Neuronal stem cell (in vitro differentiated cells): ENCODE data around the gene TLL1.

ENCODE experiments used
- DNase-seq: peaks from one replicate; pipeline ENCODE4 v3.0.0-alpha.2; 2013; ENCODE audit warnings: low spot score
- H2AFZ ChIP-seq: one replicate; pipeline ENCODE4 v1.6.1; 2013; ENCODE audit warnings: mild to moderate bottlenecking, low read length, inconsistent platforms
- H2AK5ac ChIP-seq: 2 replicates; pipeline ENCODE4 v1.6.1; 2013; ENCODE audit warnings: low read depth, mild to moderate bottlenecking, inconsistent platforms, low read length, moderate library complexity, mixed read lengths
- H2BK120ac ChIP-seq: 2 replicates; pipeline ENCODE4 v1.6.1; 2013; ENCODE audit warnings: low read depth, mild to moderate bottlenecking, inconsistent platforms, low read length, moderate library complexity, mixed read lengths
- H2BK12ac ChIP-seq: one replicate; pipeline ENCODE4 v1.6.1; 2013; ENCODE audit warnings: low read length, inconsistent platforms
- H2BK15ac ChIP-seq: 2 replicates; pipeline ENCODE4 v1.6.1; 2013; ENCODE audit warnings: mild to moderate bottlenecking, low read length, inconsistent platforms, mixed read lengths
- H2BK5ac ChIP-seq: one replicate; pipeline ENCODE4 v1.6.1; 2013; ENCODE audit warnings: inconsistent platforms, mild to moderate bottlenecking, low read length, moderate library complexity
- H3K14ac ChIP-seq: one replicate; pipeline ENCODE4 v1.6.1; 2013; ENCODE audit warnings: low read length, inconsistent platforms
- H3K18ac ChIP-seq: 2 replicates; pipeline ENCODE4 v1.6.1; 2013; ENCODE audit warnings: low read length, inconsistent platforms
- H3K23ac ChIP-seq: 2 replicates; pipeline ENCODE4 v1.6.1; 2013; ENCODE audit warnings: low read depth, mild to moderate bottlenecking, mixed read lengths, low read length, inconsistent platforms; ENCODE audit not compliant: poor library complexity
- H3K27ac ChIP-seq: replicated peaks from 3 replicates; pipeline ENCODE4 v1.5.1; 2013; ENCODE audit warnings: low read length, inconsistent platforms
- H3K27me3 ChIP-seq, 3 experiments: 2 replicates each; pipeline ENCODE4 v1.6.1; 2013; ENCODE audit warnings: low read length in 3 of 3, mild to moderate bottlenecking in 2 of 3, inconsistent platforms in 1 of 3, low read depth in 1 of 3, mixed read lengths in 1 of 3, moderate library complexity in 1 of 3; ENCODE audit not compliant: control insufficient read depth in 3 of 3, insufficient read depth in 3 of 3
- H3K36me3 ChIP-seq, 2 donors: replicated peaks in 1 of 2; 2 replicates each; pipeline ENCODE4 v1.6.1; 2013; ENCODE audit warnings: low read length in 2 of 2; ENCODE audit not compliant: control insufficient read depth in 2 of 2, insufficient read depth in 2 of 2
- H3K4ac ChIP-seq: 2 replicates; pipeline ENCODE4 v1.6.1; 2013; ENCODE audit warnings: inconsistent platforms, mild to moderate bottlenecking, low read length, moderate library complexity
- H3K4me1 ChIP-seq, 2 donors: 1 replicate in 1 of 2; 2 replicates in 1 of 2; pipeline ENCODE4 v1.6.1; 2013; ENCODE audit warnings: low read length in 2 of 2, low read depth in 1 of 2; ENCODE audit not compliant: control insufficient read depth in 2 of 2, insufficient read depth in 1 of 2
- H3K4me2 ChIP-seq: one replicate; pipeline ENCODE4 v1.6.1; 2013; ENCODE audit warnings: mild to moderate bottlenecking, low read length, inconsistent platforms; ENCODE audit not compliant: insufficient read depth, poor library complexity, severe bottlenecking
- H3K4me3 ChIP-seq, 2 donors: 2 replicates each; pipeline ENCODE4 v1.5.1; 2013; ENCODE audit warnings: low read length in 2 of 2, mild to moderate bottlenecking in 2 of 2, inconsistent platforms in 1 of 2, moderate library complexity in 1 of 2
- H3K79me1 ChIP-seq: one replicate; pipeline ENCODE4 v1.6.1; 2013; ENCODE audit warnings: low read depth, mild to moderate bottlenecking, inconsistent platforms, low read length, moderate library complexity
- H3K9ac ChIP-seq: one replicate; pipeline ENCODE4 v1.6.1; 2013; ENCODE audit warnings: mild to moderate bottlenecking, low read depth, low read length, inconsistent platforms; ENCODE audit not compliant: poor library complexity
- H3K9me3 ChIP-seq, 2 donors: replicated peaks in 1 of 2; 2 replicates each; pipeline versions ENCODE3 to v1.6.1; 2013; ENCODE audit warnings: low read length in 2 of 2, mild to moderate bottlenecking in 2 of 2, inconsistent platforms in 1 of 2, low read depth in 1 of 2, mixed read lengths in 1 of 2, moderate library complexity in 1 of 2; ENCODE audit not compliant: control insufficient read depth in 2 of 2, insufficient read depth in 1 of 2
- H4K8ac ChIP-seq: one replicate; pipeline ENCODE4 v1.6.1; 2013; ENCODE audit warnings: low read depth, mild to moderate bottlenecking, inconsistent platforms, low read length, moderate library complexity
- H4K91ac ChIP-seq: one replicate; pipeline ENCODE4 v1.6.1; 2013; ENCODE audit warnings: low read length, low read depth, mild to moderate bottlenecking, inconsistent platforms; ENCODE audit not compliant: poor library complexity
- WGBS, 2 donors: extraction: QIAGEN DNeasy Blood & Tissue Kit; methylation state at CpG; one replicate each; pipeline ENCODE4 v1.1.7; 2013; ENCODE audit warnings: missing lambda C conversion rate in 2 of 2, mixed read lengths in 1 of 2; ENCODE audit not compliant: insufficient read length in 2 of 2, insufficient replicate concordance in 1 of 2; ENCODE audit errors: extremely low coverage in 2 of 2; 5-methylcytosine and 5-hydroxymethylcytosine counted together

Gene TLL1

DNA sequence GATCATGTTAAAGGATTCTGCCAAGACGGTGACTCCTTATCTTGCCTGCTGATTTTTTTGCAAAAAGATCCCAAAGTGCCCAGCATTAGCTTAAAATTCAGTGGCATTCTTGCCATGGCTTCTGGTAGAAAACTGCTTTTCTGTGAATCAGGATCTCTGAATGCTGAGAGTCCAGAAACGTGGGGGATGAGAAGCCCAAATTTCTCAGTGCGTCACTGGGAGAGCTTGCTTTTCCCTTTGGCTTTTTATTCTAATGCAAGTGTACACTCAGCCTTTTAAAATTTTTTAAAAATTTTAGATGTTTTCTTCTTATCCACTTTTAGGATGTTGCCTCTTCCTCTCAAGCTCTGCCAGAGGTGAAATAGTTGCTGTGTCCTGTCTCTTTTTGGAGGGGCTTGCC is 98.4 kb downstream of the TLL1 start:
- no peak overlapping the region for H2BK120ac ChIP-seq
- no peak overlapping the region for H3K4me3 ChIP-seq
- H2BK12ac ChIP-seq, result no peak overlapping the region
- no peaks in the 10 kb centered on the region for H3K9me3 ChIP-seq
- H3K79me1 ChIP-seq, result no peaks in the 10 kb centered on the region
- no peaks in the 10 kb centered on the region for H3K27me3 ChIP-seq
- H2AK5ac ChIP-seq, result no peak overlapping the region
- H3K4ac ChIP-seq, result no peak overlapping the region
- no peak overlapping the region for H3K18ac ChIP-seq
- H3K4me2 ChIP-seq, result no peak overlapping the region
- H2BK15ac ChIP-seq, result no peak overlapping the region
- no peaks in the 10 kb centered on the region for H3K4me1 ChIP-seq
- H3K14ac ChIP-seq, result no peak overlapping the region
- H2BK5ac ChIP-seq, result no peak overlapping the region
- no CpG with 5 or more reads among the region's 3 CpGs for WGBS, 2 donors
- H2AFZ ChIP-seq, result no peak overlapping the region
- H3K23ac ChIP-seq, result no peak overlapping the region
- H4K8ac ChIP-seq, result no peak overlapping the region
- H3K36me3 ChIP-seq, result no peaks in the 10 kb centered on the region
- no peak for DNase-seq
- H4K91ac ChIP-seq, result no peak overlapping the region
- H3K9ac ChIP-seq, result no peak overlapping the region
- H3K27ac ChIP-seq, result no peak overlapping the region

DNA sequence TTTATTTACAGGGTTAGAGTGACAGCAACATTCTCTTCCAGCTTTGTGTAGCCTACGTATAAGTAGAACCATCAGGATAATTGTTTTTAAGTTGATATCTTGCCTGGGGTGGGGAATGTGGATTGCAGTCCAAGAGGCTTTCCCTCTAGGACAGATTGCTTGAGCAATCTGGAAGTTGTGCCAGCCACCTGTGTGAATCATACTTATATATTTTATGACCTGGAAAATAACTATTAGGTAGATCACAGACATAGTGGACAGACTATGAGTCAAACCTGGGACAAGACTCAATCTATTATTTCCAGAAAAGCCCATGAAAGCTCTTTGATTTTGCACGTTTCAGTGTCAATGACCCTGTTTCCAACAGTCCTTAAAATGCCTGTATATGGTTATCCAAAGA is 98.9 kb downstream of the TLL1 start:
- Histone ChIP-seq H2BK5ac (no peak overlapping the region), H4K91ac (no peak overlapping the region), H3K27me3 (no peaks in the 10 kb centered on the region), H3K27ac (no peak overlapping the region), H3K4me3 (no peak overlapping the region), H3K14ac (no peak overlapping the region), H3K79me1 (no peaks in the 10 kb centered on the region), H3K36me3 (no peaks in the 10 kb centered on the region), H2BK15ac (no peak overlapping the region), H4K8ac (no peak overlapping the region), H3K23ac (no peak overlapping the region), H3K4me1 (no peaks in the 10 kb centered on the region), H3K4me2 (no peak overlapping the region), H3K4ac (no peak overlapping the region), H2BK120ac (no peak overlapping the region), H3K9me3 (no peaks in the 10 kb centered on the region), H2AFZ (no peak overlapping the region), H2AK5ac (no peak overlapping the region), H2BK12ac (no peak overlapping the region), H3K9ac (no peak overlapping the region), H3K18ac (no peak overlapping the region)
- no peak for DNase-seq
- WGBS, 2 donors, result no CpG with 5 or more reads among the region's 2 CpGs

DNA sequence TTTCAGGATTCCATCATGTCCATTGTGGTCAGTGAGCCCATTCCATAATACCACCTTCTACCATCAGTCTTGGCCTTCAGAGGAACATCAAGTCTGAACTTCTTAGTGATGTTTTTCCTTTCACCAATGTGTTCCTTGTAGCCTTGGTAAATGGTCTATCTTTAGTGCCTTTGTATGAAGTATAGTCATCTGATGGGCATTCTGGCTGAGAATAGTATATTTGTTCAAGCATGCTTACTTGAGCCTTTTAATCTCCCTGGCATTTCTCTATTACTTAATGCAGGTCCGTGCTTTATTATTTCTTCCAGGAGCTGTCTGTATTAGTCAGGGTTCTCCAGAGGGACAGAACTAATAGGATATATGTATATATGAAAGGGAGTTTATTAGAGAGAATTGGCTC is 99.7 kb downstream of the TLL1 start:
- Histone ChIP-seq H3K9me3 (no peaks in the 10 kb centered on the region), H3K14ac (no peak overlapping the region), H3K4ac (no peak overlapping the region), H3K18ac (no peak overlapping the region), H2BK15ac (no peak overlapping the region), H3K4me3 (no peak overlapping the region), H3K36me3 (no peaks in the 10 kb centered on the region), H3K79me1 (no peaks in the 10 kb centered on the region), H3K9ac (no peak overlapping the region), H3K4me1 (no peaks in the 10 kb centered on the region), H2BK12ac (no peak overlapping the region), H3K27me3 (no peaks in the 10 kb centered on the region), H4K8ac (no peak overlapping the region), H3K27ac (no peak overlapping the region), H3K4me2 (no peak overlapping the region), H2BK5ac (no peak overlapping the region), H4K91ac (no peak overlapping the region), H3K23ac (no peak overlapping the region), H2BK120ac (no peak overlapping the region), H2AFZ (no peak overlapping the region), H2AK5ac (no peak overlapping the region)
- no CpG with 5 or more reads among the region's 1 CpG for WGBS, 2 donors
- DNase-seq, result no peak

DNA sequence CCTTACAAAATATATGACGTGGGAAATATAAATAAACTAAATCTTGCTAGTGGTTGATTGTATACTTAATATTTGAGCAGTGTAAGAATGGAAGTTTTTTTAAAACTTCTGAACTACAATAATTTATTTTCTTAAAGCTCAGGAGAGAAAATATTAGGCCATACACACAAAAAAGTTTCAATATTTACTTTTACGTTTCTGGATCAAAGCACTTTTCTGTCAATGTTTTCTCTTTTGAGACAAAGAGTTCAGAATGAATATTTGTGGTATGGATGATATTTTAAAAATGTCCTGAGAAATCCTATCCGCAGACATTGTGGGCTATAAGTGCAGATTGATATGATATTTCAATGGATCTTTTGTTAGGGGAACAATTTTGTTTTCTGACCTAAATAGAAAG is 109.9 kb downstream of the TLL1 start:
- Histone ChIP-seq H2BK15ac (no peak overlapping the region), H3K18ac (no peak overlapping the region), H3K9ac (no peak overlapping the region), H2BK12ac (no peak overlapping the region), H3K79me1 (no peaks in the 10 kb centered on the region), H2AK5ac (no peak overlapping the region), H3K4ac (no peak overlapping the region), H3K9me3 (no peaks in the 10 kb centered on the region), H3K27ac (no peak overlapping the region), H3K4me3 (no peak overlapping the region), H3K4me1 (no peaks in the 10 kb centered on the region), H3K23ac (no peak overlapping the region), H3K4me2 (no peak overlapping the region), H3K14ac (no peak overlapping the region), H2BK120ac (no peak overlapping the region), H3K27me3 (no peaks in the 10 kb centered on the region), H4K91ac (no peak overlapping the region), H4K8ac (no peak overlapping the region), H3K36me3 (no peaks in the 10 kb centered on the region), H2BK5ac (no peak overlapping the region), H2AFZ (no peak overlapping the region)
- no peak for DNase-seq
- WGBS, 2 donors, result no CpG with 5 or more reads among the region's 3 CpGs
